ENCODE data around the gene LSAMP.

DNA sequence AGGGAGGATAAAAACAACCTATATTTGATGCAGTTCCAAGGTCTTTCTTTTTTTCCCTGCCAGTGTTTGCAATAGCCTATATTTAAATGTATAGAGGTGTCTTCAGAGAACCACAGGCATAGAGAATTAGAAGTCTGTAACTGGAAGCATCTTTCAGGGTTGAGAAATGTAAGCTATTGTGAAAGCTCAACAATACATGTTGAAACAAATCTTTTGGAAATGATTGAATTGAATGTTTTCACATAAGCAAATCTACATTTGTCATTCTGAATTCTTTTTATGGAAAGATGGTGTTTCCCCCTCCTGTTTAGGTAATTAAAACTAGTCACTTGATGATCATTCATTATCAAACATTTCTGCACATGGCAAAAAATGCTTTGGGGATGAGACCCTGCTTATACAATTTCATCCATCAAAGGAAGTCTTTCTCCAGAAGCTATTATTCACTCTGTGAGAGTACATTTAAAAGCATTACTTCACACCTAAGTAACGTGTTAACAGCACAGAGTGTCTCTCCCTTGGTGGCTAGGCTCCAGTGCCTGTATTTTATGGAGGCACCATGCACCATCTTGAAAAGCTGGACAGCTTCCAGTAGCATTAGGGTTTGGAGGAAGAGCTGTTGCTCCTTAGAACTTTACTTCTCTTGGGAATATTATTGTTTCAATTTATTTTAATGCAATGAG lies 406.2 kb downstream of the LSAMP start:
- TF ChIP-seq, protein P1, sequence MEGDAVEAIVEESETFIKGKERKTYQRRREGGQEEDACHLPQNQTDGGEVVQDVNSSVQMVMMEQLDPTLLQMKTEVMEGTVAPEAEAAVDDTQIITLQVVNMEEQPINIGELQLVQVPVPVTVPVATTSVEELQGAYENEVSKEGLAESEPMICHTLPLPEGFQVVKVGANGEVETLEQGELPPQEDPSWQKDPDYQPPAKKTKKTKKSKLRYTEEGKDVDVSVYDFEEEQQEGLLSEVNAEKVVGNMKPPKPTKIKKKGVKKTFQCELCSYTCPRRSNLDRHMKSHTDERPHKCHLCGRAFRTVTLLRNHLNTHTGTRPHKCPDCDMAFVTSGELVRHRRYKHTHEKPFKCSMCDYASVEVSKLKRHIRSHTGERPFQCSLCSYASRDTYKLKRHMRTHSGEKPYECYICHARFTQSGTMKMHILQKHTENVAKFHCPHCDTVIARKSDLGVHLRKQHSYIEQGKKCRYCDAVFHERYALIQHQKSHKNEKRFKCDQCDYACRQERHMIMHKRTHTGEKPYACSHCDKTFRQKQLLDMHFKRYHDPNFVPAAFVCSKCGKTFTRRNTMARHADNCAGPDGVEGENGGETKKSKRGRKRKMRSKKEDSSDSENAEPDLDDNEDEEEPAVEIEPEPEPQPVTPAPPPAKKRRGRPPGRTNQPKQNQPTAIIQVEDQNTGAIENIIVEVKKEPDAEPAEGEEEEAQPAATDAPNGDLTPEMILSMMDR (IDR thresholded peaks at IDR 0.05): no peak
- no peak for TF ChIP-seq EZH2phosphoT487 (IDR thresholded peaks at IDR 0.05)

Data from neural progenitor cell (in vitro differentiated cells).